Measurements from ENCODE around the gene SPATA32.

SPATA32 gene

GRCh38 chr17:45251931-45252330, 10.0 kb downstream of the SPATA32 start:
- DNase-seq (ENCODE audit: low read depth, low spot score), result no peak
- Histone ChIP-seq H3K4me3 (no peak overlapping the region), H3K36me3 (ENCODE audit: insufficient read depth, low read length) (no peaks in the 10 kb centered on the region), H3K9ac (ENCODE audit: insufficient read length) (no peak overlapping the region), H3K27ac (no peak overlapping the region), H3K9me3 (ENCODE audit: low read depth, low read length) (no peaks in the 10 kb centered on the region)
- no peak for TF ChIP-seq POLR2AphosphoS5 (IDR thresholded peaks at IDR 0.05; ENCODE audit: borderline replicate concordance, low read depth, low read length)
- no peak for TF ChIP-seq FOXP2 (optimal IDR thresholded peaks at IDR 0.05; ENCODE audit: control extremely low read depth, extremely low read length, insufficient read depth)
- no peak for TF ChIP-seq EZH2 (IDR thresholded peaks at IDR 0.05)

DNA sequence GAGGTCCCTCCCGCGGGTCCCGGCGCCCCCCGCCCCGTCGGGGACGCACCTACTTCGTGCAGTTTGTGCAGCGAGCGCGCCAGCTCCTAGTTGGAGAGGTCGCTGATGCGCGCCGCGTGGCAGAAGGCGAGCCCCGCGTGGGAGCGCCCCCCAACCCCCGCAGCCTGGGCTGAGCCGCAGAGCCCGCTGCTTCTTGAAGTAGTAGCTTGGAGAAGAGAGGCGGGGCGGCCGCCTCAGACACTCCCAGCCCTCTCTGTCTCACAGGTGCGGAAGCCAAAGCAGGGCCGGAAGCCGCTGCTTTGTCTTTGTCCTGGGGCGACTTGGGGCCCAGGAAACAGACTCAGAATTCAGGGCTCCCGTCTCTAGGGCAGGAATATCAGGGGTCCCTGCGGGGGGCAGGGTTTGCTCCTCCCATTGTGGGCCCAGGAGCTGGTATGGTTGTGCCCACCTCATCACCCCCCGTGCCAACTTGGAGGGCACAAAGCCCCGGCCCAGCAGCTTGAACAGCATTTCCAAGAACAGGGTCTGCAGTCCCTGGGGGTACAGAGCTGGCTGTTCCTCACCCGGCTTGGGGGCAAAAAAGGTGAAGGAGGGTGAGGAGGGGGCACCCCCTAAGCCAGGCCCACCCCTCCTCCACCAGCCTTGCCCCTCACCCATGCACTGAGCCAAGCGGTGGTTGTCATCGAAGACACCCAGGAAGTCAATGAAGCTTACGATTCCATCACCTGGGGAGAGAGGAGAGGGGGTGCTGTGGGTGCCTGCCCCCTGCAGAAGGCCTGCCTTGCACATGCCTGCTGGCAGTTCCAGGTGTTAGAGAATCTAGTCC, 13.5 kb downstream of the SPATA32 start:
- Histone ChIP-seq H3K4me3 (peak overlapping the region; percentile 92), H3K27ac (no peak overlapping the region), H3K9me3 (ENCODE audit: low read depth, low read length) (no peaks in the 10 kb centered on the region), H3K36me3 (ENCODE audit: insufficient read depth, low read length) (no peaks in the 10 kb centered on the region), H3K9ac (ENCODE audit: insufficient read length) (peak overlapping the region; percentile 69)
- no peak for TF ChIP-seq POLR2AphosphoS5 (IDR thresholded peaks at IDR 0.05; ENCODE audit: borderline replicate concordance, low read depth, low read length)
- TF ChIP-seq FOXP2 (optimal IDR thresholded peaks at IDR 0.05; ENCODE audit: control extremely low read depth, extremely low read length, insufficient read depth), result no peak
- no peak for TF ChIP-seq EZH2 (IDR thresholded peaks at IDR 0.05)
- DNase-seq (ENCODE audit: low read depth, low spot score), result no peak

- Histone ChIP-seq H3K36me3 (ENCODE audit: insufficient read depth, low read length) (no peaks in the 10 kb centered on the region), H3K27ac (no peak overlapping the region)
- TF ChIP-seq EZH2 (IDR thresholded peaks at IDR 0.05) (no peak), POLR2AphosphoS5 (IDR thresholded peaks at IDR 0.05; ENCODE audit: borderline replicate concordance, low read depth, low read length) (peak; percentile 72)
Measured at GRCh38 chr17:45247429-45248131, 14.3 kb downstream of the SPATA32 start.

DNA sequence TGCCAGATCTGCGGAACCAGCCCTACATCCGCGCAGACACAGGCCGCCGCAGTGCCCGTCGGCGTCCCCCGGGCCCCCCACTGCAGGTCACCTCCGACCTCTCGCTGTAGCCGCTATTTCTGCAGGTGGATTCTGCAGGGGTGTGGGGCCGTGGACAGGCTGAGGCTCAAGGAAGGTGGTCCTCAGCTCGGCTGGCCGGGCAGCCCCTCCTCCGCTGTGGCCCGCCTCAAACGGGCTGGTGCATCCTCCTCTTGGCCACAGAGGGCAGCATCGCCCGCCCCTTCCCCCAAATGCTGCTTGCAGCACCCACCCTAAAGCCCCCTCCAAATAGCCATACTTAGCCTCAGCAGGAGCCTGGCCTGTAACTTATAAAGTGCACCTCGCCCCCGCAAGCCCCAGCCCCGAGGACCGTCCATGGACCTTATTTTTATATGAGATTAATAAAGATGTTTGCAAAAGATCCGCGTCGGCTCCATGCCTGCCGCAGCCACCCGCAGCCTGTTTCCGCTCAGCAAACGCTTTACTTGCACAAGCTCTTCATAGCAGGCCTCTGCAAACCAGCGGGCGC, 14.9 kb downstream of the SPATA32 start:
- H3K27ac ChIP-seq, result no peak overlapping the region
- no peak for DNase-seq (ENCODE audit: low read depth, low spot score)

More at GRCh38 chr17:45247429-45248131, 14.3 kb downstream of the SPATA32 start:
- Histone ChIP-seq H3K4me3 (peak overlapping the region; percentile 92), H3K9me3 (ENCODE audit: low read depth, low read length) (no peaks in the 10 kb centered on the region), H3K9ac (ENCODE audit: insufficient read length) (peak overlapping the region; percentile 69)
- no peak for DNase-seq (ENCODE audit: low read depth, low spot score)

DNA sequence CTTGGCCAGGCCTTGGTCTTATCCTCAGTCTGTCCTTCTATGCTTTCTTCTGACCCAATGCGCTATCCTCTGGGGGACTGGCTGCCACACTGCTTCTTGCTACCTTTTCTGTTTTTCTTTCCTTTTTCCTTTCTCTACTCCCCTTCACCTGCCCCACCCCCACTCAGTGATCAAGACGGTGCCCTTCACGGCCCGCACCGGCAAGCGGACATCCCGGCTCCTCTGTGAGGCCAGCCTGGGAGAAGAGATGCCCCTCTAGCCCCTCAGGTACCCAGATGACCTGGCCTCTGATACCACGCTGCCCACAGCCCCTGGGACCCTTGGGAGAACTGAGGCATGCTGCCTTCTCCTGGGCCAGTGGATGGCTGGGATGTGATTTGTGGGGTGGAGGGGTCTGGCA, 15.6 kb downstream of the SPATA32 start:
- no peak for TF ChIP-seq EZH2 (IDR thresholded peaks at IDR 0.05)
- TF ChIP-seq FOXP2 (optimal IDR thresholded peaks at IDR 0.05; ENCODE audit: control extremely low read depth, extremely low read length, insufficient read depth), result no peak
- TF ChIP-seq POLR2AphosphoS5 (IDR thresholded peaks at IDR 0.05; ENCODE audit: borderline replicate concordance, low read depth, low read length), result no peak
- H3K4me3 ChIP-seq, result peak overlapping the region; percentile 92; the same call in 1 of the 2 replicates
- H3K27ac ChIP-seq, result no peak overlapping the region
- no peaks in the 10 kb centered on the region for H3K9me3 ChIP-seq (ENCODE audit: low read depth, low read length)
- no peaks in the 10 kb centered on the region for H3K36me3 ChIP-seq (ENCODE audit: insufficient read depth, low read length)
- no peak overlapping the region for H3K9ac ChIP-seq (ENCODE audit: insufficient read length)
- DNase-seq (ENCODE audit: low read depth, low spot score), result no peak

More for the DNA sequence above, 14.9 kb downstream of the SPATA32 start:
- H3K9ac ChIP-seq (ENCODE audit: insufficient read length), result peak overlapping the region; percentile 37
- no peaks in the 10 kb centered on the region for H3K36me3 ChIP-seq (ENCODE audit: insufficient read depth, low read length)
- peak overlapping the region; percentile 92 for H3K4me3 ChIP-seq
- TF ChIP-seq EZH2 (IDR thresholded peaks at IDR 0.05) (no peak), POLR2AphosphoS5 (IDR thresholded peaks at IDR 0.05; ENCODE audit: borderline replicate concordance, low read depth, low read length) (no peak), FOXP2 (optimal IDR thresholded peaks at IDR 0.05; ENCODE audit: control extremely low read depth, extremely low read length, insufficient read depth) (no peak)
- no peaks in the 10 kb centered on the region for H3K9me3 ChIP-seq (ENCODE audit: low read depth, low read length)

DNA sequence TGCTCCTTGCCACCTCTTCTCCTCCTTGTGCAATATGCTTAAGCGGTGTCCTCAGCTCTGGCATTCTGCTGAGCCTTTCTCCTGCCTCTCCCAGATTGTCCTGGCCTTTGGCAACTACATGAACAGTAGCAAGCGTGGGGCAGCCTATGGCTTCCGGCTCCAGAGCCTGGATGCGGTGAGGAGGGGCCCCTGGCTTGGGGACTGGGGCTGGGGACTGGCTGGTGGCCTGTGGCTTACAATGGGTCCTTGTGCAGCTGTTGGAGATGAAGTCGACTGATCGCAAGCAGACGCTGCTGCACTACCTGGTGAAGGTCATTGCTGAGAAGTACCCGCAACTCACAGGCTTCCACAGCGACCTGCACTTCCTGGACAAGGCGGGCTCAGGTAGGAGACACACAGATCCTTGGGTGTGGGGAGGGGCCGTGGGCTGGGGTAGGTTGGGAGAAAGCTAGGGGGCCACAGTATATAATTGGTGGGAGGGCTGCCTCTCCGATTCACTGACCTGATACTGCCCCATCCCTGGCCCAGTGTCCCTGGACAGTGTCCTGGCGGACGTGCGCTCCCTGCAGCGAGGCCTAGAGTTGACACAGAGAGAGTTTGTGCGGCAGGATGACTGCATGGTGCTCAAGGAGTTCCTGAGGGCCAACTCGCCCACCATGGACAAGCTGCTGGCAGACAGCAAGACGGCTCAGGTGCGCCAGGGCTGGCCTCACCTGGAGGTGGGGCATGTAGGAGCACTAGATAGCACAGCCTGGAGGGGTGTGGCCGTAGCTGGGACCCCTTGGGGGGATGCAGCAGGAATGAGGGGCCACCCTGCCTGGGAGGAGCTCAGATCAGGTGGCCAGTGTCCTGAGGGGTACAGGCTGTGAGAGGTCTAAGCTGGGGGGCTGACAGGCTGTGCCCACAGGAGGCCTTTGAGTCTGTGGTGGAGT, 16.9 kb downstream of the SPATA32 start:
- no peak for TF ChIP-seq EZH2 (IDR thresholded peaks at IDR 0.05)
- no peak for TF ChIP-seq POLR2AphosphoS5 (IDR thresholded peaks at IDR 0.05; ENCODE audit: borderline replicate concordance, low read depth, low read length)
- no peak for TF ChIP-seq FOXP2 (optimal IDR thresholded peaks at IDR 0.05; ENCODE audit: control extremely low read depth, extremely low read length, insufficient read depth)
- H3K27ac ChIP-seq, result no peak overlapping the region
- H3K9ac ChIP-seq (ENCODE audit: insufficient read length), result no peak overlapping the region

GRCh38 chr17:45243750-45244149, 18.1 kb downstream of the SPATA32 start:
- no peak for DNase-seq (ENCODE audit: low read depth, low spot score)
- TF ChIP-seq POLR2AphosphoS5 (IDR thresholded peaks at IDR 0.05; ENCODE audit: borderline replicate concordance, low read depth, low read length), result no peak
- no peak for TF ChIP-seq FOXP2 (optimal IDR thresholded peaks at IDR 0.05; ENCODE audit: control extremely low read depth, extremely low read length, insufficient read depth)
- TF ChIP-seq EZH2 (IDR thresholded peaks at IDR 0.05), result no peak
- no peak overlapping the region for H3K27ac ChIP-seq
- no peaks in the 10 kb centered on the region for H3K9me3 ChIP-seq (ENCODE audit: low read depth, low read length)
- no peak overlapping the region for H3K9ac ChIP-seq (ENCODE audit: insufficient read length)
- H3K4me3 ChIP-seq, result no peak overlapping the region
- no peaks in the 10 kb centered on the region for H3K36me3 ChIP-seq (ENCODE audit: insufficient read depth, low read length)

More for the DNA sequence above, 16.9 kb downstream of the SPATA32 start:
- DNase-seq (ENCODE audit: low read depth, low spot score), result no peak
- H3K4me3 ChIP-seq, result no peak overlapping the region
- no peaks in the 10 kb centered on the region for H3K9me3 ChIP-seq (ENCODE audit: low read depth, low read length)
- H3K36me3 ChIP-seq (ENCODE audit: insufficient read depth, low read length), result no peaks in the 10 kb centered on the region

Measured in SK-N-MC (cell line).